IMR-90 (cell line): ENCODE results near the gene TPD52L2. TPM values are rescaled to one million over a fixed set of nuclear protein-coding genes. Genes with fewer than 3 reads are reported as not detected.

Experiments used
- ATAC-seq: fragments of 200-7000 bp; cut with Tn5 transposase; 2 replicates; pipeline ENCODE4 v1.9.1; 2020; ENCODE audit warnings: low read depth, mild to moderate bottlenecking, moderate library complexity
- BruUV-seq: library from RNA; stranded (reverse); fragments of 400-500 nt; replicated peaks from 2 replicates; lab custom pipeline; 2021; lab: Mats Ljungman, UMichigan
- CTCF ChIA-PET: fragments of 300-600 bp; formaldehyde crosslinking; extraction: SDS; loops from one replicate; lab custom pipeline; 2021; ENCODE audit warnings: antibody characterized with exemption; lab: Yijun Ruan, JAX
- POLR2A ChIA-PET: fragments of 300-600 bp; sonication (Branson Sonifier 250); formaldehyde crosslinking; loops from one replicate; lab custom pipeline; 2022; ENCODE audit warnings: antibody characterized with exemption; ENCODE audit not compliant: unreplicated experiment; lab: Charles Lee
- DNase-seq: peaks from one replicate; pipeline ENCODE4 v3.0.0; 2013
- H2AFZ ChIP-seq: replicated peaks from 2 replicates; pipeline ENCODE3; 2013; ENCODE audit warnings: low read length, mild to moderate bottlenecking; ENCODE audit not compliant: poor library complexity
- H2AK5ac ChIP-seq: 2 replicates; pipeline ENCODE4 v1.6.1; 2013; ENCODE audit warnings: low read depth, low read length, inconsistent platforms
- H2AK9ac ChIP-seq: replicated peaks from 2 replicates; pipeline ENCODE3; 2013; ENCODE audit warnings: mild to moderate bottlenecking, low read depth, low read length, moderate library complexity; ENCODE audit not compliant: poor library complexity
- H2BK120ac ChIP-seq: 2 replicates; pipeline ENCODE4 v1.6.1; 2013; ENCODE audit warnings: low read depth, low read length, inconsistent platforms
- H2BK15ac ChIP-seq: 3 replicates; pipeline ENCODE4 v1.6.1; 2013; ENCODE audit warnings: low read depth, low read length, inconsistent platforms
- H2BK20ac ChIP-seq: 2 replicates; pipeline ENCODE4 v1.6.1; 2013; ENCODE audit warnings: low read depth, mild to moderate bottlenecking, inconsistent platforms, low read length, moderate library complexity
- H2BK5ac ChIP-seq: 2 replicates; pipeline ENCODE4 v1.6.1; 2013; ENCODE audit warnings: mild to moderate bottlenecking, low read depth, low read length, inconsistent platforms; ENCODE audit not compliant: poor library complexity, severe bottlenecking
- H3K14ac ChIP-seq: replicated peaks from 2 replicates; pipeline ENCODE4 v1.6.1; 2013; ENCODE audit warnings: low read depth, low read length, inconsistent platforms
- H3K18ac ChIP-seq: 2 replicates; pipeline ENCODE4 v1.6.1; 2013; ENCODE audit warnings: low read depth, low read length, control low read depth
- H3K23ac ChIP-seq: 2 replicates; pipeline ENCODE4 v1.6.1; 2013; ENCODE audit warnings: low read depth, low read length, inconsistent platforms
- H3K27ac ChIP-seq: 2 replicates; pipeline ENCODE4 v1.5.1; 2013; ENCODE audit warnings: mild to moderate bottlenecking, control low read depth, low read length; ENCODE audit not compliant: insufficient read depth
- H3K27me3 ChIP-seq: 2 replicates; pipeline ENCODE4 v1.6.1; 2013; ENCODE audit warnings: low read length; ENCODE audit not compliant: control insufficient read depth, insufficient read depth
- H3K36me3 ChIP-seq: 2 replicates; pipeline ENCODE4 v1.6.1; 2013; ENCODE audit warnings: low read length, mixed read lengths; ENCODE audit not compliant: control insufficient read depth, insufficient read depth
- H3K4ac ChIP-seq: 2 replicates; pipeline ENCODE4 v1.6.1; 2013; ENCODE audit warnings: low read depth, low read length, inconsistent platforms
- H3K4me1 ChIP-seq: 2 replicates; pipeline ENCODE4 v1.6.1; 2013; ENCODE audit warnings: low read length, mixed read lengths; ENCODE audit not compliant: control insufficient read depth, insufficient read depth
- H3K4me2 ChIP-seq: 2 replicates; pipeline ENCODE4 v1.6.1; 2013; ENCODE audit warnings: low read depth, mild to moderate bottlenecking, control low read depth, low read length, moderate library complexity
- H3K4me3 ChIP-seq: 2 replicates; pipeline ENCODE4 v1.5.1; 2013; ENCODE audit warnings: low read depth, mild to moderate bottlenecking, control low read depth, low read length, moderate library complexity; ENCODE audit not compliant: insufficient read depth
- H3K56ac ChIP-seq: 2 replicates; pipeline ENCODE4 v1.6.1; 2013; ENCODE audit warnings: low read length, inconsistent platforms; ENCODE audit not compliant: insufficient read depth; ENCODE audit errors: extremely low read depth
- H3K79me1 ChIP-seq, 2 experiments: 2 replicates each; pipeline ENCODE4 v1.6.1; 2013; ENCODE audit warnings: low read length in 2 of 2, inconsistent platforms in 1 of 2, low read depth in 1 of 2
- H3K9ac ChIP-seq: 2 replicates; pipeline ENCODE4 v1.6.1; 2013; ENCODE audit warnings: low read depth, low read length, control low read depth
- H3K9me1 ChIP-seq: 2 replicates; pipeline ENCODE4 v1.6.1; 2013; ENCODE audit warnings: low read length, inconsistent platforms; ENCODE audit not compliant: insufficient read depth
- H3K9me3 ChIP-seq: 2 replicates; pipeline ENCODE4 v1.6.1; 2013; ENCODE audit warnings: low read length; ENCODE audit not compliant: control insufficient read depth, insufficient read depth
- H4K20me1 ChIP-seq: 2 replicates; pipeline ENCODE4 v1.6.1; 2013; ENCODE audit warnings: low read length, inconsistent platforms; ENCODE audit not compliant: insufficient read depth
- H4K5ac ChIP-seq: 2 replicates; pipeline ENCODE4 v1.6.1; 2013; ENCODE audit warnings: mild to moderate bottlenecking, low read depth, low read length, control low read depth
- H4K8ac ChIP-seq, 2 experiments: 2 replicates each; pipeline ENCODE4 v1.6.1; 2013; ENCODE audit warnings: low read depth in 2 of 2, low read length in 2 of 2, control low read depth in 1 of 2, inconsistent platforms in 1 of 2
- H4K91ac ChIP-seq: 2 replicates; pipeline ENCODE4 v1.6.1; 2013; ENCODE audit warnings: low read depth, low read length, inconsistent platforms; ENCODE audit not compliant: insufficient read depth
- BHLHE40 ChIP-seq: fragments of 150-350 bp; IDR thresholded peaks from 2 replicates; pipeline ENCODE4 v1.6.1; 2016; ENCODE audit warnings: mild to moderate bottlenecking, low read depth, low read length
- CEBPB ChIP-seq: IDR thresholded peaks from 2 replicates; pipeline ENCODE4 v1.6.1; 2012; ENCODE audit warnings: low read depth, low read length, improper control_type of control experiment
- CHD1 ChIP-seq: IDR thresholded peaks from 2 replicates; pipeline ENCODE4 v1.6.1; 2012; ENCODE audit warnings: low read depth, low read length, improper control_type of control experiment
- FOS ChIP-seq: fragments of 150-350 bp; IDR thresholded peaks from 2 replicates; pipeline ENCODE4 v1.6.1; 2016; ENCODE audit warnings: low read depth, low read length
- MAFK ChIP-seq: IDR thresholded peaks from 2 replicates; pipeline ENCODE4 v1.6.1; 2012; ENCODE audit warnings: low read depth, low read length, improper control_type of control experiment
- MAZ ChIP-seq: IDR thresholded peaks from 2 replicates; pipeline ENCODE4 v1.6.1; 2012; ENCODE audit warnings: low read depth, mild to moderate bottlenecking, low read length, improper control_type of control experiment, moderate library complexity, borderline replicate concordance
- MXI1 ChIP-seq: IDR thresholded peaks from 2 replicates; pipeline ENCODE4 v1.6.1; 2012; ENCODE audit warnings: low read depth, mild to moderate bottlenecking, low read length, moderate library complexity, borderline replicate concordance
- NFE2L2 ChIP-seq: fragments of 150-350 bp; IDR thresholded peaks from 2 replicates; pipeline ENCODE4 v1.6.1; 2016; ENCODE audit warnings: low read depth, mild to moderate bottlenecking, low read length
- POLR2A ChIP-seq: IDR thresholded peaks from 2 replicates; pipeline ENCODE4 v1.6.1; 2012; ENCODE audit warnings: mild to moderate bottlenecking, low read depth, low read length
- RAD21 ChIP-seq: IDR thresholded peaks from 2 replicates; pipeline ENCODE4 v1.6.1; 2012; ENCODE audit warnings: low read length, improper control_type of control experiment
- RCOR1 ChIP-seq: IDR thresholded peaks from 2 replicates; pipeline ENCODE4 v1.6.1; 2012; ENCODE audit warnings: mild to moderate bottlenecking, low read length, improper control_type of control experiment; ENCODE audit not compliant: insufficient replicate concordance
- RFX5 ChIP-seq: IDR thresholded peaks from 2 replicates; pipeline ENCODE4 v1.8.0; 2012; ENCODE audit warnings: low read depth, mild to moderate bottlenecking, low read length, moderate library complexity
- SMC3 ChIP-seq: fragments of 150-350 bp; IDR thresholded peaks from 2 replicates; pipeline ENCODE4 v1.6.1; 2016; ENCODE audit warnings: low read depth, mild to moderate bottlenecking, antibody characterized with exemption, low read length, moderate library complexity
- WGBS, 2 experiments: methylation state at CpG; one replicate each; pipeline versions ENCODE4 v1.1.5 to v1.1.7; 2013; ENCODE audit warnings: missing lambda C conversion rate in 2 of 2; ENCODE audit not compliant: insufficient read length in 1 of 2; ENCODE audit errors: extremely low coverage in 2 of 2; 5-methylcytosine and 5-hydroxymethylcytosine counted together
- dilution Hi-C: fragments of 300-500 bp; cut with HindIII; formaldehyde crosslinking; loops from one replicate; pipeline ENCODE4 v1.14.3; 2018; ENCODE audit warnings: low sequenced_read_pairs; ENCODE audit not compliant: unreplicated experiment
- in situ Hi-C: fragments of 300-500 bp; cut with MboI; formaldehyde crosslinking; loops from 3 replicates; pipeline ENCODE4 v1.14.3; 2019; ENCODE audit warnings: low sequenced_read_pairs, inconsistent platforms, mixed read lengths
- intact Hi-C: fragments of 100-400 bp; cut with micrococcal nuclease; formaldehyde crosslinking; loops from 2 replicates; pipeline ENCODE4 v1.10.0; 2022
- polyA plus RNA-seq, 3 experiments: library from polyadenylated mRNA; depleted of rRNA; stranded (reverse); fragments of >200 nt; gene quantifications; 2 replicates each; pipeline ENCODE4 v1.2.3, GENCODE V29; 2012; ENCODE audit warnings: low replicate concordance in 1 of 3
- total RNA-seq: library from RNA; depleted of rRNA; stranded (reverse); fragments of >200 nt; gene quantifications from 2 replicates; pipeline ENCODE4 v1.2.3, GENCODE V29; 2012
- TF ChIP-seq, protein P1 (sequence below): conservative IDR thresholded peaks from 2 replicates; pipeline ENCODE4 v1.5.1; 2012; ENCODE audit warnings: mild to moderate bottlenecking, low read depth, low read length, improper control_type of control experiment
- TF ChIP-seq, protein P2 (sequence below): fragments of 150-350 bp; IDR thresholded peaks from 2 replicates; pipeline ENCODE4 v1.6.1; 2017; ENCODE audit warnings: mild to moderate bottlenecking, antibody characterized with exemption, low read length, low read depth
- TF ChIP-seq, protein P3 (sequence below): fragments of 150-350 bp; IDR thresholded peaks from 2 replicates; pipeline ENCODE4 v1.6.1; 2016; ENCODE audit warnings: low read depth, mild to moderate bottlenecking, low read length, moderate library complexity, borderline replicate concordance

Gene TPD52L2
- total and polyA plus RNA-seq, 2 of the 4 experiments (the other 2 are of a cell fraction) = 113 to 189 TPM

DNA sequence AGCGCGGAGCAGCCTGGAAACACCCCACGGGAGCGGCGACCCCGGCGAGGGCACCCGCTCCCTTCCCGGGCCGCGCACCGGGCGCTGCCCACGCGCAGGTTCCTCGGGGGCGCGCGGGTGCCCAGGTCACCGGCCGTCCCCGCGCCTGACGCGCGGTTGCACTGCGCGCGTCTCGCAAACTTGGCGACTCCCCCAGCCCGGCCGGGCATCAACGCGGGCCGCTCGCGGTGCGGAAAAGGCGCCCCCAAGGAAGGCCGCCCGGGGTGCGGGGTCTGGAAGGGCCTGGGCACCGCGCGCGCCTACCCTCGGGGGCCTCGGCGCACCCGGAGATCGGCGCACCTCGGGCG lies 33.5 kb upstream of the TPD52L2 start:
- Histone ChIP-seq H3K36me3 (no peaks in the 10 kb centered on the region), H4K20me1 (peaks cover 29% of the 10 kb centered on the region; the same call in 1 of the 2 replicates), H2BK5ac (no peak overlapping the region), H3K4me1 (peaks cover 38% of the 10 kb centered on the region), H3K9me1 (peaks cover 23% of the 10 kb centered on the region), H4K91ac (no peak overlapping the region), H2BK20ac (no peak overlapping the region), H3K18ac (no peak overlapping the region), H4K8ac (no peak overlapping the region), H2AFZ (peak overlapping the region; percentile 90), H2AK5ac (no peak overlapping the region), H2BK120ac (no peak overlapping the region), H3K27ac (no peak overlapping the region; the same call in 1 of the 2 replicates), H3K9ac (no peak overlapping the region; the same call in 1 of the 2 replicates), H3K4ac (no peak overlapping the region), H3K56ac (no peak overlapping the region), H3K23ac (no peak overlapping the region), H3K4me3 (peak overlapping the region; percentile 59), H4K5ac (no peak overlapping the region), H3K14ac (no peak overlapping the region), H3K4me2 (peak overlapping the region; percentile 41), H2BK15ac (no peak overlapping the region), H3K9me3 (no peaks in the 10 kb centered on the region), H3K79me1 (peaks cover 18 to 45% of the 10 kb centered on the region in 2 experiments), H3K27me3 (no peaks in the 10 kb centered on the region), H2AK9ac (peak overlapping the region; percentile 85)
- dilution Hi-C loops (no loop called here), in situ Hi-C loops (no loop called here), intact Hi-C loops (no loop called here)
- DNase-seq = no peak
- 4% methylated on average over 23 of the region's 55 CpGs; no CpG with 5 or more reads in 1 of the 2 experiments for WGBS, 2 experiments
- ATAC-seq = no peak
- TF ChIP-seq CHD1 (no peak), POLR2A (no peak), MAZ (no peak), MAFK (no peak), RCOR1 (no peak), RFX5 (no peak), NFE2L2 (no peak), SMC3 (no peak), MXI1 (no peak), CEBPB (no peak), BHLHE40 (no peak), FOS (no peak), RAD21 (no peak)
- TF ChIP-seq, protein P1, sequence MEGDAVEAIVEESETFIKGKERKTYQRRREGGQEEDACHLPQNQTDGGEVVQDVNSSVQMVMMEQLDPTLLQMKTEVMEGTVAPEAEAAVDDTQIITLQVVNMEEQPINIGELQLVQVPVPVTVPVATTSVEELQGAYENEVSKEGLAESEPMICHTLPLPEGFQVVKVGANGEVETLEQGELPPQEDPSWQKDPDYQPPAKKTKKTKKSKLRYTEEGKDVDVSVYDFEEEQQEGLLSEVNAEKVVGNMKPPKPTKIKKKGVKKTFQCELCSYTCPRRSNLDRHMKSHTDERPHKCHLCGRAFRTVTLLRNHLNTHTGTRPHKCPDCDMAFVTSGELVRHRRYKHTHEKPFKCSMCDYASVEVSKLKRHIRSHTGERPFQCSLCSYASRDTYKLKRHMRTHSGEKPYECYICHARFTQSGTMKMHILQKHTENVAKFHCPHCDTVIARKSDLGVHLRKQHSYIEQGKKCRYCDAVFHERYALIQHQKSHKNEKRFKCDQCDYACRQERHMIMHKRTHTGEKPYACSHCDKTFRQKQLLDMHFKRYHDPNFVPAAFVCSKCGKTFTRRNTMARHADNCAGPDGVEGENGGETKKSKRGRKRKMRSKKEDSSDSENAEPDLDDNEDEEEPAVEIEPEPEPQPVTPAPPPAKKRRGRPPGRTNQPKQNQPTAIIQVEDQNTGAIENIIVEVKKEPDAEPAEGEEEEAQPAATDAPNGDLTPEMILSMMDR = no peak
- TF ChIP-seq, protein P2, sequence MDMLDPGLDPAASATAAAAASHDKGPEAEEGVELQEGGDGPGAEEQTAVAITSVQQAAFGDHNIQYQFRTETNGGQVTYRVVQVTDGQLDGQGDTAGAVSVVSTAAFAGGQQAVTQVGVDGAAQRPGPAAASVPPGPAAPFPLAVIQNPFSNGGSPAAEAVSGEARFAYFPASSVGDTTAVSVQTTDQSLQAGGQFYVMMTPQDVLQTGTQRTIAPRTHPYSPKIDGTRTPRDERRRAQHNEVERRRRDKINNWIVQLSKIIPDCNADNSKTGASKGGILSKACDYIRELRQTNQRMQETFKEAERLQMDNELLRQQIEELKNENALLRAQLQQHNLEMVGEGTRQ = no peak
- TF ChIP-seq, protein P3, sequence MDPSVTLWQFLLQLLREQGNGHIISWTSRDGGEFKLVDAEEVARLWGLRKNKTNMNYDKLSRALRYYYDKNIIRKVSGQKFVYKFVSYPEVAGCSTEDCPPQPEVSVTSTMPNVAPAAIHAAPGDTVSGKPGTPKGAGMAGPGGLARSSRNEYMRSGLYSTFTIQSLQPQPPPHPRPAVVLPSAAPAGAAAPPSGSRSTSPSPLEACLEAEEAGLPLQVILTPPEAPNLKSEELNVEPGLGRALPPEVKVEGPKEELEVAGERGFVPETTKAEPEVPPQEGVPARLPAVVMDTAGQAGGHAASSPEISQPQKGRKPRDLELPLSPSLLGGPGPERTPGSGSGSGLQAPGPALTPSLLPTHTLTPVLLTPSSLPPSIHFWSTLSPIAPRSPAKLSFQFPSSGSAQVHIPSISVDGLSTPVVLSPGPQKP = no peak
- no TSS peak for BruUV-seq
- ChIA-PET POLR2A (no interaction called here), CTCF (no interaction called here)
